Measurements from ENCODE around the gene PDCD1.
A peak's percentile ranks its signal among the peaks of the same experiment; 100 is the strongest.

Gene PDCD1

GRCh38 chr2:241813644-241814392 is 44.9 kb downstream of the PDCD1 start:
- peak overlapping the region; percentile 54 for H3K4me3 ChIP-seq (ENCODE audit: low read length)
- no peaks in the 10 kb centered on the region for H3K9me3 ChIP-seq (ENCODE audit: insufficient read depth, low read length)
- H3K9ac ChIP-seq (ENCODE audit: low read length) = no peak overlapping the region
- H3K79me2 ChIP-seq (ENCODE audit: low read length) = no peaks in the 10 kb centered on the region
- peaks cover 13% of the 10 kb centered on the region for H3K4me1 ChIP-seq (ENCODE audit: low read length)
- H2AFZ ChIP-seq (ENCODE audit: low read depth, low read length) = no peak overlapping the region
- peak overlapping the region; percentile 57 for H3K4me2 ChIP-seq (ENCODE audit: low read length)
- no peaks in the 10 kb centered on the region for H3K36me3 ChIP-seq (replicated peaks; ENCODE audit: low read depth, low read length)
- H3K27me3 ChIP-seq (ENCODE audit: low read depth, low read length) = no peaks in the 10 kb centered on the region
- TF ChIP-seq EZH2phosphoT487 (IDR thresholded peaks at IDR 0.05; ENCODE audit: low read depth) (no peak), CTCF (IDR thresholded peaks at IDR 0.05; ENCODE audit: low read depth, low read length) (no peak)
- no peaks in the 10 kb centered on the region for H4K20me1 ChIP-seq (ENCODE audit: insufficient read depth, low read length)
- H3K27ac ChIP-seq (ENCODE audit: low read length) = no peak overlapping the region

- Histone ChIP-seq H2AFZ (ENCODE audit: low read depth, low read length) (no peak overlapping the region), H3K4me2 (ENCODE audit: low read length) (peak overlapping the region; percentile 57), H3K79me2 (ENCODE audit: low read length) (no peaks in the 10 kb centered on the region), H3K4me3 (ENCODE audit: low read length) (peak overlapping the region; percentile 54; the same call in 1 of the 2 replicates), H4K20me1 (ENCODE audit: insufficient read depth, low read length) (no peaks in the 10 kb centered on the region), H3K27ac (ENCODE audit: low read length) (no peak overlapping the region), H3K9ac (ENCODE audit: low read length) (no peak overlapping the region), H3K27me3 (ENCODE audit: low read depth, low read length) (no peaks in the 10 kb centered on the region), H3K36me3 (replicated peaks; ENCODE audit: low read depth, low read length) (no peaks in the 10 kb centered on the region), H3K9me3 (ENCODE audit: insufficient read depth, low read length) (no peaks in the 10 kb centered on the region), H3K4me1 (ENCODE audit: low read length) (peaks cover 13% of the 10 kb centered on the region)
- no peak for TF ChIP-seq CTCF (IDR thresholded peaks at IDR 0.05; ENCODE audit: low read depth, low read length)
- TF ChIP-seq EZH2phosphoT487 (IDR thresholded peaks at IDR 0.05; ENCODE audit: low read depth) = no peak
These were observed 45.7 kb downstream of the PDCD1 start for GRCh38 chr2:241812730-241813643.

GRCh38 chr2:241811952-241812729 is 46.6 kb downstream of the PDCD1 start:
- TF ChIP-seq EZH2phosphoT487 (IDR thresholded peaks at IDR 0.05; ENCODE audit: low read depth) (no peak), CTCF (IDR thresholded peaks at IDR 0.05; ENCODE audit: low read depth, low read length) (no peak)
- H3K4me1 ChIP-seq (ENCODE audit: low read length) = peaks cover 13% of the 10 kb centered on the region
- no peak overlapping the region for H3K9ac ChIP-seq (ENCODE audit: low read length)
- no peaks in the 10 kb centered on the region for H4K20me1 ChIP-seq (ENCODE audit: insufficient read depth, low read length)
- H3K27ac ChIP-seq (ENCODE audit: low read length) = no peak overlapping the region
- H3K4me2 ChIP-seq (ENCODE audit: low read length) = no peak overlapping the region
- no peak overlapping the region for H3K4me3 ChIP-seq (ENCODE audit: low read length)
- H3K27me3 ChIP-seq (ENCODE audit: low read depth, low read length) = no peaks in the 10 kb centered on the region
- H3K79me2 ChIP-seq (ENCODE audit: low read length) = no peaks in the 10 kb centered on the region
- no peak overlapping the region for H2AFZ ChIP-seq (ENCODE audit: low read depth, low read length)
- H3K9me3 ChIP-seq (ENCODE audit: insufficient read depth, low read length) = no peaks in the 10 kb centered on the region
- H3K36me3 ChIP-seq (replicated peaks; ENCODE audit: low read depth, low read length) = no peaks in the 10 kb centered on the region
